Left kidney (tissue), 2 donors: ENCODE measurements around the gene HOXC13. TPM values are rescaled to one million over a fixed set of nuclear protein-coding genes. Genes with fewer than 3 reads are reported as not detected.

Experiments used
- DNase-seq: peaks from one replicate; pipeline ENCODE4 v3.0.0-alpha.2; 2013
- polyA plus RNA-seq: library from polyadenylated mRNA; unstranded; fragments of 120-200 nt; gene quantifications from one replicate; pipeline ENCODE4 v1.2.1, GENCODE V29; 2013; ENCODE audit not compliant: insufficient read length

Gene HOXC13
- polyA plus RNA-seq, 1 donor: 0.05 TPM

DNA sequence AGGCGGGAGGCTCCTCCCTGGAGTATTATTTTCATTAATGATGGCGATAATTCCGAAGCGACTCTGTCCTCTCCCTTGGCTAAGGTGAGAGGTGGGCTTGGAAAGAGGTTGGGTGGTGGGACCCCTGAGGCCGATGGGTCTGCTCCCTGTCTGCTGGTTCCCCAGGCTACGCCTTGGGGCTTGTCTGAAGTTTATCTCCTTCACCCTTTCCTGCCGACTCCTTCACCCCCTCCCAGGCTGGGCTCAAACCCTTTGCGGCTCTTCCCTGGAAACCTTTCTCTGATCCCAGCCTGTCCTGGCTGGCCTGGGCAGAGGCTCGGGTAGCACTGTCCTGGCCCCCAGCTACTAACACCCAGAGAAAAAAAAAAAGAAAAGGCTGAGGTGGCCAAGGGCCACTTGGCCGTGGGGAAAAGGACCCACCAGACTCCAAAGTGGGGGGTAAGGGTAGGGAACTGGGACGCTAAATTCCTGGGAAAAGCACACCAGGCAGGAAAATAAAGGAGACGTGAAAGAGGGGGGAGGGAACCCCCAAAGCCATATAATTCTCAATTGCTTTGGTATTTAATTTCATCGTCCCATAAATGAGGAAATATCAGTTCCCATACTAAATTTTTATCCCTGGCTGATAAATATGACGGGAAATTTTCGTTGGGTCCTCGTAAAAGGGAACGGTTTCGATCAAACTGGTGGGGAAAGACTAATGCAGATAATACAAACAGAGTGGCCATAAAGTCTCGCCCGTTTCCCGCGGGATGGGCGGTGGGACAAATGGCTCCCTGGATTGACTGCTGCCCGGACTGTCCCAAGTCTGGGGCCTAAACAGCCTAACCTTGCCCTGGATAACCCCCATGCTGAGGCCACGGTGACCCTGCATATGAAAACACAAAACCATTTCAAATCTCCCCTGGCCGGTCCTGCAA lies 44.3 kb downstream of the HOXC13 start:
- DNase-seq: no peak

DNA sequence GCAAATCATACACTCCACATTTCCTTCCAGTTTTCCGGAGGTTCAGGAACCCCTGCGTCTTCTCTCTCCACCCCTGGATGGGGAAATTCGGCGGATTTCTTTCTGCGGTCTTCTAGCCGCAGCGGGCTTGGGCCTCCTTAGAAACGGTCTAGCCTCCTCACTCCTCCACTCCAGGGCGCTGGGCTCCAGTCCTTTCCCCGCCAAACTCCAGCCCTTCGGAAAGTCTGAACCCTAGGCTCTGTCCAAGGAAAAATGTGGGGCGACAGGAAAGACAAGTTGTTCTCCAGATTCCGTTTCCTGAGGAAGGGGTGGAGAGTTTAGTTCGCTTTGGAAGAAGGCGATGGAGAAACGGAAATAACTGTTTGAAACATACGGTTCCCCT lies 44.9 kb downstream of the HOXC13 start:
- no peak for DNase-seq

DNA sequence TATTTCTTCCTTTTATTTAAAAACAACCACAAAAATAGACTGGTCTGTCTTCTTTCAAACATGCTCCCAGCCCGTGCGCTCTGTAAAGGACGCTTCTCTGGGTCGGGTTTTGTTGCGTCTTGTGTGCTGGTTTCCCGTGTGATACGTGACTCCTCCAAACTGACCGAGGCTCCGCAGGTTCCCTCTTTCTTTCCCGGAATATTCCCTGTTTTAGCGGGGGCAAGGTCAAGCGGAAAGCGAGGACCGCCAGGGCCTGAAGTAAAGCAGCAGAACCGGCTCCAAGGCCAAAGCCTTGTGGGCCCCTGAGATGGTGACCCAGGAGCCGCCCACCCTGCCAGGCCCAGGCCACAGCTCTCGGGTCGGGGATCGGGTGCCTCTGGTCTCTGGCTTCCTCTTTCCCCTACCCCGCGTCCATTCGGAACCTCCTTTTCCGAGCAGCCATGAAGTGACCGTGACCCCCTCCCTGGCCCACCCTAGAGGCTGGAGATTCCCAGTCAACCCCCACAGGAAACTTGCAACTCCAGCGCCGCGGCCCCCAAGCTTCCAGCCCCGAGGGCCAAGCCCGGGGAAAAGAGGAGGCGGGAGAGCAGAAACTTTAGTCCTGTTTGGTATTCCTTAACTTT lies 45.4 kb downstream of the HOXC13 start:
- no peak for DNase-seq

DNA sequence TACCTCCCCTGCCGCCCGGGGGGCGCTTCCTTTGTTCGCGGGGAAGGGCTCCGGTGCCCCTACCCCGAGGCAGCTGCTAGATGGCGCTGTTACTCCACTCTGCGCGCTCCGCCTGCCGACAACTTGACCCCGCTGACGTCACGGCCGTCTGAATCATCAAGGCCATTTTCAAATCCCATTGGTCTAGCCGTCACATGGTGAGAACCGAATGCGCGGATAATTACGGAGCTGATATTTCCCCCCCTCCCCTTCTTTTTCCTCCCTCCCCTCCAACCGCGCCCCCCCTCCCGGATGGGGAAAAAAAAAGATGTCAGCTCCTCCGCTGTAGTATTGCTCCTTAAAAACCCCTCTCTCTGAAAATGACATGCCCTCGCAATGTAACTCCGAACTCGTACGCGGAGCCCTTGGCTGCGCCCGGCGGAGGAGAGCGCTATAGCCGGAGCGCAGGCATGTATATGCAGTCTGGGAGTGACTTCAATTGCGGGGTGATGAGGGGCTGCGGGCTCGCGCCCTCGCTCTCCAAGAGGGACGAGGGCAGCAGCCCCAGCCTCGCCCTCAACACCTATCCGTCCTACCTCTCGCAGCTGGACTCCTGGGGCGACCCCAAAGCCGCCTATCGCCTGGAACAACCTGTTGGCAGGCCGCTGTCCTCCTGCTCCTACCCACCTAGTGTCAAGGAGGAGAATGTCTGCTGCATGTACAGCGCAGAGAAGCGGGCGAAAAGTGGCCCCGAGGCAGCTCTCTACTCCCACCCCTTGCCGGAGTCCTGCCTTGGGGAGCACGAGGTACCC lies 46.5 kb downstream of the HOXC13 start, which contains the start of gene HOXC10:
Gene HOXC10, plus strand, starts transcription at position 246 of the 791 bp plus-strand sequence. Its CDS starts 114 bp downstream, at position 360.
- peak; percentile 99 for DNase-seq

DNA sequence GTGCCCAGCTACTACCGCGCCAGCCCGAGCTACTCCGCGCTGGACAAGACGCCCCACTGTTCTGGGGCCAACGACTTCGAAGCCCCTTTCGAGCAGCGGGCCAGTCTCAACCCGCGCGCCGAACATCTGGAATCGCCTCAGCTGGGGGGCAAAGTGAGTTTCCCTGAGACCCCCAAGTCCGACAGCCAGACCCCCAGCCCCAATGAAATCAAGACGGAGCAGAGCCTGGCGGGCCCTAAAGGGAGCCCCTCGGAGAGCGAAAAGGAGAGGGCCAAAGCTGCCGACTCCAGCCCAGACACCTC lies 47.0 kb downstream of the HOXC13 start:
- no peak for DNase-seq

DNA sequence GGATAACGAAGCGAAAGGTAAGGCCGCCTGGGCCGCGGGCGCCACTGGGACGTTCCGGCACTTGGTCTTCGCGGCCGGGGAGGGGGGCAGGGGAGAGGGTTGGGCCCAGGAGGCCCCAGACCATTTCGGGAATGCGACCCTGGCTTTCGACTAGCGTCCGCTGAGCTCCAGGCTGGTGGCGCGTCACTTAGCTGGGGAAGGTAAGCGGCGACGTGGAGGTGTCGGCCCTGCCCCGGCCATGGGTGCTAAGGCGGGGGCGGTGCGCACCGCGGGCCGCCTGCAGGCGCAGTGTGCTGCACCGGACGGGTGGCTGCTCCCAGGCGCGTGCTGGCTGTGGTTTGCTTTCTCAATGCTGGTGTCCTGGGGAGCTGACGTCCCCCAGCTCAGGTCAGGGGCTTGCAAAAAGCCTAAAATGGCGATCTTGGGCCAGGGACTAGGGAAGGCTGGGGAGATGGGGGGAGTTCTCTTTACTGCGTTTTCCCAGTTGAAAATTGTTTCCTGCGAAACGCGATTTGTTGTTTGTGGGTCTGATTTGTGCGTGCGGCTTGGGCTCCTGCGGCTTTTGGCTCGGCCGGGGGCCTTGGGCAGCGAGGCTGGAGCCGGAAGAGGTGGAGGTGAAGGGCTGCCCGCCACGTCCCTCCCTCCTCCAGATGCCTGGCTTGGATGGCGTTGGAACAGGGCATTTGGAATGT lies 47.5 kb downstream of the HOXC13 start:
- DNase-seq: no peak

DNA sequence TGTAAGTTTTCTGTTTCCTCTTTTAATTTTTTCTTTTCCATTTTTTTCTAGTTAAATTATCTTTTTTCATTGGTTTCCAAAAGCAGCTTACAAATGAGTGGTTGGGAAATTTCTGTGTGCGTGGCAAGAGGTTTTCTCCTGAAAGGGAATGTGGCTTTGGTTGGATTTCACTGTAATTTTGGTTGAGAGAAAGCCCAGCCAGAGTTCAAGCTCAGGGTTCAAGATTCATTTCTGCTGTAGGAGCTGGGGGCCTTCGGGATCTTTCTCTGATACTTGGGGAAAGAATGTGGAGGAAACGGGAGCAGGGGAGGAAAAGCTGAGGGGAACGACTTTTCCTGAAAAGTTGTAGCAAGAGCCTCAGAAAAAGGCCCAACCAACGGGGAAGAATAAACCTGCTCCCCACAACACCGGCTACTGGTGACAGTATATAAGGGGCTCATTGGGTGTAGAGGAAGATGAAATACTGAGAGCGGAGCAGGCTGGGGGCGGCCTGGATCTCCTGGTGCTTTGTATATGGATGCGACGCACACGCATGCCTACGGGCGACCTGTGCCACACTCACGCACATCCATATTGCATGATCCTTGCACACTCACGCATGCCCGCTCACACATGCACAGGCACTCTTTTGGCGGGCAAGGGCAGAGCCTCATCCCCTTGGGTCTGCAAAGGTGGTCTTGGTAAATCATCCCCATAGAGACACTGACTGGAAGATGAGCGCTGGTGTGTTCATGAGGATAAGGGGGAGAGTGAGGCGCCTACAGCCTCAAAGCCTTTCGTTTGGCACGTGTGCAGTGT lies 48.3 kb downstream of the HOXC13 start:
- no peak for DNase-seq

DNA sequence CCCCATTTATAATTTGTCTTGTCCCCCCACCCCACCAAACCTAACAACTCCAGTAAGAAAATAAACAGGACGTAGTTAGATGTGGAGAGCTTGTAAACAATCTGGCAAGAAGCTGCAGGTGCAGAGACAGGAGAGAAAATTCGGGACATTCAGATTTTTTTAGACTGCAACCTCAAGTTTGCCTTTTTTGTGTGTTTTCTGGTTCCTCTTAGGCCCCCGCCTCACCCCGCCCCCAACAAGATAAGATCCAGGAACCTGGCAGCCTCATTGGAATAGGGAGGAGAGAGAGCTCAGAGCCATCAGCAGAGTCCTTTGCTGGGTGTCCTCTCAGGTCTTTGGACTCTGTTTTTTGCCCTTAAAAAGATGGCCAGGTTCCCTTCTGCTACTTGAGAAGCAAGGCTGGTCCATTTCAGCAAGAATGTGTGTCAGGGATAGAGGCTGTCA lies 49.2 kb downstream of the HOXC13 start:
- no peak for DNase-seq

DNA sequence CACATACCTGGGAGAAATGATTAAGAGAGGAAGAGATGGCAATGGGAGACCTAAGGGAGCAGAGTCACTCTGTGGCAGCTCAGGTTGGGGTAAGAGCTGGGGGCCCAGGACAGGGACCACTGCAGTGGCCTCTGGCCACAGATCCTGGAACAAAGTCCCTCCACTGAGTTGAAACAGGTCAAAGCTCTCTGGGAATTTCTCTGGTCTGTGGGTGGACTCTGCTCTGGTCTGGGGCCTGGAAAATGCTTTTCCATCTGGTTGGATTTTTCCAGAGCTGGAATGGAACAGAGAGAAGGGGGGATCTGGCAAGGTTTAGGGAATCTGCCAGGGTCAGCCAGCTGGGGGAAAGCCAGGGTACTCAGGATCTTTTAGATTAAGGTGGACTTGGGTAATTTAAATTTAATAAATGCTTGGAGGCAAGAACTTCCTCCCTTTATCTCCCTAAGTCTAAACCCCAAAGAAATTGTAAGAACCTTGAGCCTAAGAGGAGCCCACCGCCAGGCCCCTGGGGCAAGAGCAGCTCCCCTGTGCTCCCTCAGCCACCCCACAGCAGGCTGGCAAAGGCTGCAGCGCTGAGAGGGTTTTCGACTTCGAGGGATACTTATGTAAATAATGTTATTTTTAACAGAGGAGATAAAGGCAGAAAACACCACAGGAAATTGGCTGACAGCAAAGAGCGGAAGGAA lies 50.1 kb downstream of the HOXC13 start:
- DNase-seq: no peak

DNA sequence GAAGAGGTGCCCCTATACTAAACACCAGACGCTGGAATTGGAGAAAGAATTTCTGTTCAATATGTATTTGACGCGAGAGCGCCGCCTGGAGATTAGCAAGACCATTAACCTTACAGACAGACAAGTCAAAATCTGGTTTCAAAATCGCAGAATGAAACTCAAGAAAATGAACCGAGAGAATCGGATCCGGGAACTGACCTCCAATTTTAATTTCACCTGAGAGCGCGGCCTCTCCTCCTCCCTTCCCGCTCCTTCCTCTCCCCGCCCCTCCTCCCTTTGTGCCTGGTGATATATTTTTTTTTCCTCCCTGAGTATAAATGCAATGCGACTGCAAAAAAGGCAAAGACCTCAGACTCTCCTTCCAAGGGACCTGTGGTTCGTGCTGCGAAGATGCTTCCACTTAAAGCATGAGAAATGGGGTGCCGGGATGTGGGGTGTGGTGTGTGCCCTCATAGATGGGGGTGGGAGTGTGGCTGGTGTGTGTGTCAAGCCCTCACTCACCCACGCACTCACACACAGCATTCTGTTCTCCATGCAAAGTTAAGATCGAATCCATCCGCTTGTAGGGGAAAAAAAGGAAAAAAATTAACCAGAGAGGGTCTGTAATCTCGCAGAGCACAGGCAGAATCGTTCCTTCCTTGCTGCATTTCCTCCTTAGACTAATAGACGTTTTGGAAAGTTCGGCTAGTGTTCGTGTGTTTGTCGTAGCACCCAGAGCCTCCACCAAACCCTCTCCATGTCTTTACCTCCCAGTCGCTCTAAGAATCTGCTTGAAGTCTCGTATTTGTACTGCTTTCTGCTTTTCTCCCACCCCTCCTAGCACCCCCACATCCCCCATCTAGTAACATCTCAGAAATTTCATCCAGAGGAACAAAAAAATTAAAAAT lies 50.8 kb downstream of the HOXC13 start:
- no peak for DNase-seq

DNA sequence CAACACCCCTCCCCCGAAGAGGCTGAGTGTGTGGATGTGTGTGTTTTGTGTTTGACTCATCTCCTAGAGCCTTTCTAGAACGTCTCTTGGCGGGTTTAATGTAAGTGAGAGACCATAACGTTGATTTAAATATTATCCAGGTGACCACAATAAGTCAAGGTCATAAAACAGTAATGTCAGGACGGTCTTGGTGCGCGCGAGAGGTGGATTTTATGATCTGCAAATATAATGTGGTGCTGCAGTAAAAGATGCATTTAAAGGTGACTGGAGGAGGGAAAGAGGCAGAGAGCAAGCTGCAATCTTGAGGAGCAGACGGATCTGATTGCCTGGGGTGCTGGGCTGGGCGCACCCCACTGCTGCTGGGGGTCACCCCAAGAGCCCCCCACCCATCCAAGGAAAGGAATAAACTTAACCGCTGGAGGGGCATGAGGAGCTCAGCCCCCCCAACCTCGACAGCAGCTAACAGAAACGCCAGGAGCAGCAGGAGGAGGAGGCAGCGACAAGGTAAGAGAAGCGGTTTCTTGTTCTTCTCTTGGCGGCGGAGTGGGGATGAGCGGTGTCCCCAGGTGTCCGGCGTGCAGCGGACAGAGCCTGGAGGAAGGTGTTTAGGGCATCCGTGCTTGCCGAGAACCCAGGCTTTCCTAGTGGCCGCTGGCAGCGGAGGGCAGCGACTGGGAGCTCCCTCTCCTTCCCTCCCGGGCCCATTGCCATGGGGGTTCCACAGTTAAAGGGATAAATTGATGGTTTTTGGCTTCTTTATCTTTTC lies 51.9 kb downstream of the HOXC13 start:
- DNase-seq: no peak

DNA sequence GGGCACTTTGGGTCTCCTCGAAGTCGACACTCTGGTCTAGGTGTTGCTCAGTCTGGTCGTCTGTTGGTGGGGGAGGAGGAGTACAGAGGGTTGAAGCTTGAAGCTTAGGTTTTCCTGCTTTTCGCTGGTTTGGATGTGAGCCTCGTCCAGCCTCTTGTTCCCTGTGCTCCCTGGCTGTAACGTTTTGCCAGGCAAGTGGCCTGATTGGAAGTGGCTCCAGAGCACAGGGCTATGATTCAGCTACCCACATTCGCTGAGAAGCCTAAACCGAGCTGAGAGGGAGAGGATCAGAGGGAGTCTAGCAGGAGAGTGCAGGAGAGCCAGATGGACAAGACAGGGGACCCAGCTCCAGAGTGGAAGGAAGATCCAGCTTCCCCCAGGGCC lies 52.4 kb downstream of the HOXC13 start:
- DNase-seq: no peak

DNA sequence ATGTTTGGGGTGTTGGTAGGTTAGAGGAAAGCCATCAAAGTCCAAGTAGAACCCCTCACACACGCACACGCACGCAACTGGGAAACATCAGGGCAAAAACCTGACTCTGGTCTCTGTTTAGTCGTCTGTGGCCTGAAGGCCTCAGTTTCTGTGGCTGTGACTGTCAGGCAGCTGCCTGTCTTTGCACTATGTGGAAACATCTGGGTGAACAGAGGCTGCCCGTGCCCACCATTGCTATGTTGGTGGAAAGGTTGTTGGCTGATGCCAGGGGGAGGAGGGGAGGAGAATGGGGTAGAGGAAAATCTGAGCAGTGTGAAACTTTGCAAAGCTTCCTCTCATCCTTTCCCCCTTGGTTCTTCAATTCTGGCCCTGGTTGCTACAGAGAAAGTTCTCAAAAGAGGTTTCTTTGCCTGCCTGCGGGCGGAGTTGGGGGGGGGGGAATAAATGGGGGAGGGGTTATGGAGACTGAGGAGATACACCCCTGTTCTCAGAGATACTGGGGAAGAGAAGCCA lies 53.8 kb downstream of the HOXC13 start:
- no peak for DNase-seq

DNA sequence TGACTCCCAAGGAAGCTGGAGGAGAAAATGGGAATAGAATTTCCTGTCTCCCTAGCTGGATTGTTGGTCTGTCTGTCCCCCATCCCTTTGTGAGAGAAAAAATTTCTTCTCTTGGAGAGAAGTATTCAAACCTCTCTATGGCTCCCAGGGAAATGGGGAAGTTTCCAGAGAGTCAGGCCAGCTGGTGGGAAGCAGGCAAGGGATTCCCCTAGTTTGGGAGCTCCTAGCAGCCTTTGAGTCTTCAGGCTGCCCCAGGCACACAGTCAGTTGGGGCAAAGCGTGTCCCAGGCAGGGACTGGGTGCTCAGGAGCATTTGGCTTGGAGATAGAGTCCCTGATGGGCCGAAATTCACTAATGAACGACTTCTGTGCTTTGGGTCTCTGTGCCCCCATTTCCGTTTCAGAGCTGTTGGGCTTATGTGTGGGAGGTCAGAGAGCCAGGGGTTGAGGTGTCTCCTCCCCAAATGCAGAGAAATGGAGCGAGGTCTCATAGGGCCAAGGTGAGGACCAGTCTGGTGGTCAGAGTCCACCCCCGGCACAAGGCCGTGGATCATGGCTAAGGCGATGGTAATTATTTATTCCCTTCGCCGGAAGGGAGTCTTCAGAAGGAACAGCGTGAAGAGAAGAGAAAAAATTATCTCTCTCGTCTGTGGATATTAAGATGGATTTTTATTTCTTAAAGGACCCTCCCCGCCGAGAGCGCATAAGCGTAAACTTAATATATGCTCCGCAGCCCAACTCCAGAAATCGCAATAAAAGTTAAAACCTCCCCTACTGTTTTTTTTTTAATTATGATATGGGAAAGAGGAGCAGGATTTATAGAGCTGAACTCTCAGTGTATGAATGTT lies 54.8 kb downstream of the HOXC13 start:
- DNase-seq: no peak

DNA sequence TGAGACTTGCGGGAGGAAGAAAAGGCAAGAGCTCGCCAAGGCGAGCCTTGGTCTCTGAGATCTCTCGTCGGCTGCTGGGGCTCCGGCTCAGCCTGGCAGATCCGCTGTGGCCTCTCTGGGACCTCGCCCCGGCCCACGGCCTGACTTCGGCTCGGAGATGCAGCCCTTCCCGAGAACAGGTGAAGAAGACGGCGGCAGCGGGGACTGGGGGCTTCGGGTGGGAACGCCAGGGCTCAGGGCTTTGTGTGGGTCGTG lies 55.3 kb downstream of the HOXC13 start:
- no peak for DNase-seq

DNA sequence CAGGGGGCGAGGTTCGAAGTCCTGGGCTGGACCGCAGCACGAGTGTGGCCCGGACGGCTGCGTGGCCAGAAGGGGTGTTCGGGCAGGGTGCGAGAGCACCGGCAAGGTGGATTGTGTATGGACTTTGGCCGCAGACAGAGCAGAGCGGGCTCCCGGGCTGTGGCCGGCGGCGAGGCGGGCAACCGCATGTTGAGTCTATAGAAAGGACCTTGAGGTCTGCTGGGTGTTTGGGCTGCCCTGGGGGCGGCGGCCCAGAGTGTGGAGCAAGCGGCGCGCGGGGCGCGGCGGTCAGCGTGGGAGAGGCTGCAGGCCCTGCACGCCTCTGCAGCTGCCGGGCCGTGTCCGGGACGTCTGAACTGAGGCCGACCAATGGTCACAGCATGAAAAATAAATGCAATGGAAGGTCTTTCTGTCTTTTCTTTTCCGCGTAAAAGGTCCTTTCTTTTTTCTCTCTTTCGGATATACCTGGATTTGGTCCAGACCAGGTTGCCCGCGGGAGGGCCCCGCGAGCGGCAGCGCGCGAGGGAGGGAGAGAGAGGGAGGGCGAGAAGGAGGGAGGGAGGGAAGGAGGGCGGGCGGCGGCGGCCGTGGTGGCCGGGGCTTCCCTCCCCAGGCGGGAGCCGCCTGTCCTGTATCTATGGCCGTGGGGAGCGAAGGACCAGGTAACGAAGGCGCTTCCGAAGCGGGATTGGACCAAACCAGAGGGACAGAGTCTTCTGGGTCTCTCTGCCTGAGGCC lies 55.8 kb downstream of the HOXC13 start:
- no peak for DNase-seq

DNA sequence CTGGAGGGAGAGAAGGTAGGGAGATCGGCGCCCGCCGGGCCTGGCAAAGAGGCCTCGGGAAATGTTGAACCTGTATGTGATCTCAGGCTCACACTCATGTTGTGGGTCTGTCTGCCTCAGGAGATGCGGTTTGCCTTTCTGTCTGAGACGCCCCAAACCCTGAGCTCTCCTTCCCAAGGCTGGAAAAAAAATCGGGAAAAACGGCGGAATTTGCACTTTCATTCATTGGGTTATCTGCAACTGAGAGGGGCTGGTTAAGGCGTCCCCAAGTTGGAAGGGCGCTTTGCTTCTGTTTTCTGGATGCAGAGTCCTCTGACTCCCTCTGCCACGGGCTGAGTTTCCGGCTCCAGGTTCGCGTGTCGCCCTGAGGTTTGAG lies 56.4 kb downstream of the HOXC13 start:
- no peak for DNase-seq
